ENCODE data around the gene MBTPS1. TPM values are rescaled to one million over a fixed set of nuclear protein-coding genes. Genes with fewer than 3 reads are reported as not detected.

MBTPS1 gene
- total RNA-seq, 1 experiment from 2014 or later = 56.1 TPM

- Histone ChIP-seq H3K79me2 (ENCODE audit: low read length) (no peaks in the 10 kb centered on the region), H2AFZ (ENCODE audit: low read length) (no peak overlapping the region), H3K9ac (ENCODE audit: low read length) (no peak overlapping the region), H3K4me1 (ENCODE audit: insufficient read depth, low read length) (no peaks in the 10 kb centered on the region), H3K9me2 (replicated peaks; ENCODE audit: low read length) (no peaks in the 10 kb centered on the region), H3K36me3 (ENCODE audit: low read depth, low read length) (no peaks in the 10 kb centered on the region), H3K9me3 (ENCODE audit: low read length) (no peaks in the 10 kb centered on the region), H3K4me3 (ENCODE audit: low read length) (no peak overlapping the region), H3F3A (ENCODE audit: low read length, unreplicated experiment) (no peaks in the 10 kb centered on the region), H3K4me2 (ENCODE audit: low read length) (no peak overlapping the region), H4K20me1 (ENCODE audit: low read length) (no peaks in the 10 kb centered on the region), H3K27me3 (ENCODE audit: low read length) (peaks cover 22% of the 10 kb centered on the region), H3K27ac (ENCODE audit: low read length) (no peak overlapping the region)
- ATAC-seq (no peak), DNase-seq (no peak)
- ChIA-PET CTCF (no interaction called here), POLR2A (ENCODE audit: unreplicated experiment) (no interaction called here)
- intact Hi-C loops (cut with micrococcal nuclease) = no loop called here
- no TSS peak for BruUV-seq (replicated peaks)
- TF ChIP-seq CTCF (conservative IDR thresholded peaks at IDR 0.05; ENCODE audit: low read depth, low read length) (no peak), EZH2phosphoT487 (IDR thresholded peaks at IDR 0.05; ENCODE audit: borderline replicate concordance, low read length) (no peak), EZH2 (IDR thresholded peaks at IDR 0.05; ENCODE audit: low read length, unreplicated experiment) (no peak)
These were observed 45.1 kb upstream of the MBTPS1 start for GRCh38 chr16:84161801-84162200.

GRCh38 chr16:84161037-84161436 is 44.3 kb upstream of the MBTPS1 start:
- no TSS peak for BruUV-seq (replicated peaks)
- POLR2A ChIA-PET (ENCODE audit: unreplicated experiment) = no interaction called here
- ATAC-seq (no peak), DNase-seq (no peak)
- Histone ChIP-seq H3K9ac (ENCODE audit: low read length) (no peak overlapping the region), H3K79me2 (ENCODE audit: low read length) (no peaks in the 10 kb centered on the region), H4K20me1 (ENCODE audit: low read length) (no peaks in the 10 kb centered on the region), H3F3A (ENCODE audit: low read length, unreplicated experiment) (no peaks in the 10 kb centered on the region), H3K27ac (ENCODE audit: low read length) (no peak overlapping the region), H3K27me3 (ENCODE audit: low read length) (peaks cover 22% of the 10 kb centered on the region), H3K4me1 (ENCODE audit: insufficient read depth, low read length) (no peaks in the 10 kb centered on the region), H3K9me3 (ENCODE audit: low read length) (no peaks in the 10 kb centered on the region), H3K9me2 (replicated peaks; ENCODE audit: low read length) (no peaks in the 10 kb centered on the region), H2AFZ (ENCODE audit: low read length) (no peak overlapping the region), H3K4me2 (ENCODE audit: low read length) (no peak overlapping the region), H3K36me3 (ENCODE audit: low read depth, low read length) (no peaks in the 10 kb centered on the region), H3K4me3 (ENCODE audit: low read length) (no peak overlapping the region)
- intact Hi-C loops (cut with micrococcal nuclease) = no loop called here
- TF ChIP-seq EZH2 (IDR thresholded peaks at IDR 0.05; ENCODE audit: low read length, unreplicated experiment) (no peak), CTCF (conservative IDR thresholded peaks at IDR 0.05; ENCODE audit: low read depth, low read length) (no peak), EZH2phosphoT487 (IDR thresholded peaks at IDR 0.05; ENCODE audit: borderline replicate concordance, low read length) (no peak)
- CTCF ChIA-PET = no interaction called here

- DNase-seq (no peak), ATAC-seq (no peak)
- Histone ChIP-seq H3K9me2 (replicated peaks; ENCODE audit: low read length) (no peaks in the 10 kb centered on the region), H4K20me1 (ENCODE audit: low read length) (no peaks in the 10 kb centered on the region), H3K4me3 (ENCODE audit: low read length) (no peak overlapping the region), H3F3A (ENCODE audit: low read length, unreplicated experiment) (no peaks in the 10 kb centered on the region), H3K9me3 (ENCODE audit: low read length) (no peaks in the 10 kb centered on the region), H3K27ac (ENCODE audit: low read length) (no peak overlapping the region), H3K4me1 (ENCODE audit: insufficient read depth, low read length) (no peaks in the 10 kb centered on the region), H3K36me3 (ENCODE audit: low read depth, low read length) (no peaks in the 10 kb centered on the region), H2AFZ (ENCODE audit: low read length) (no peak overlapping the region), H3K27me3 (ENCODE audit: low read length) (peaks cover 12% of the 10 kb centered on the region), H3K4me2 (ENCODE audit: low read length) (no peak overlapping the region), H3K79me2 (ENCODE audit: low read length) (no peaks in the 10 kb centered on the region), H3K9ac (ENCODE audit: low read length) (no peak overlapping the region)
- no peak for TF ChIP-seq CTCF (conservative IDR thresholded peaks at IDR 0.05; ENCODE audit: low read depth, low read length)
- TF ChIP-seq EZH2phosphoT487 (IDR thresholded peaks at IDR 0.05; ENCODE audit: borderline replicate concordance, low read length) = no peak
- no peak for TF ChIP-seq EZH2 (IDR thresholded peaks at IDR 0.05; ENCODE audit: low read length, unreplicated experiment)
- intact Hi-C loops (cut with micrococcal nuclease) = no loop called here
- POLR2A ChIA-PET (ENCODE audit: unreplicated experiment) = no interaction called here
- CTCF ChIA-PET = no interaction called here
- no TSS peak for BruUV-seq (replicated peaks)
These were observed 43.1 kb upstream of the MBTPS1 start for GRCh38 chr16:84159800-84160199.
